ENCODE measurements around the gene IQSEC1. TPM values are rescaled to one million over a fixed set of nuclear protein-coding genes. Genes with fewer than 3 reads are reported as not detected.

Gene IQSEC1
- total RNA-seq, 1 donor from 2014 or later, result 57.1 TPM

DNA sequence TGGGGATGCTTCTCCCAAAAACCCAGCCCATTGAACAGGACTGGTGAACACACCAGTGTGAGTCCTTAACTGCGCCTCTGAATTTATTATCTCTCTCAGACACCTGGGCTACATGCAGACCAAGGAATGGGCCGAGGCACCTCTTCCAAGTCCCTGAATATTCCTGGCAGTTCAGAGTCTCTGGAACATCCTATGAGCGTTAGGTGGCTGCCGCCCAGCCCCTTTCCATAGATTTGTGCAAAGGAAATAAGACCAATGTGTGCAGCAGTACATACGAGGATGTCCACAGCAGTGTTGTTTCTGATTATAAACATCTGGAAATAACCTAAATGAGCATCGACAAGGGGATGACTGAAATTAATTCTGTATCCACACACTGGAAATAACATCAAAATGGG, 127.0 kb downstream of the IQSEC1 start:
- no peak for DNase-seq (ENCODE audit: extremely low read depth, low read depth, low spot score)

DNA sequence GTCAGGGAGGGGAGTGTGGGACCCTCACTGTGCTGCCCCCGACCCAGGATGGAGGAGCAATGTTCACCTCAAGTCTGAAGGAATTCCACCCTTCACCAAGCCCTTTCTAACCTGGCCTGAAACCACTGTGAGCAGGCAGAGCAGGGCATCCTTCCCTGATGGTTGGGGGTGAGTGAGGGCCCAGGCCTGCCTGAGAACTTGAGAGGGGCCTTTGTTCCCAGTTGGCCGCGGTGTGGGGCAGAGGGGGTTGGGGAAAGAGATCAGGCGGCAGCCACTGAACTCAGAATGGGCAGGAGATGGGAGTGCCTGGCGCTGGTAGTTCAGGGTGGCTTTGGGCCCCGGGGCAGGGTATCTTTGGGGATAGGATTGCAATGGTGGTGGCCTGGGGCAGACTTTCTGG, 128.4 kb downstream of the IQSEC1 start:
- DNase-seq (ENCODE audit: extremely low read depth, low read depth, low spot score), result no peak

DNA sequence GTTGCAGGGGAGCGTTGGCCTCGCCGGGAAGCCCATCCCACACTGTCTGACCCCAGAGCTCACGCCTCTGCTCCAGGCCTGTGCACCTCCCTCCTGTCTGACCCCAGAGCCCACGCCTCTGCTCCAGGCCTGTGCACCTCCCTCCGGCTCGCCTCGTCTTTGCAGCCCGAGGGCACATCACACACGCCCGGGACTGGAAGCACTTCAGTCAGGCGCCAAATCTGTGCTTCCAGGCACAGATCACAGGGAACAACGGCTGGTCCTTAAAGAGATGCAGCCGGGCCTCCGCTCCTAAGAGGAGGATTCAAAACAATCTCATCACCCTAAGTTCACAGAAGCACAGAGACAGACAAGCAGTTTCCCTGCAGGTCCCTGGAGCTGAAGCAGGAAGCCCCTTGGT, 128.8 kb downstream of the IQSEC1 start:
- no peak for DNase-seq (ENCODE audit: extremely low read depth, low read depth, low spot score)

DNA sequence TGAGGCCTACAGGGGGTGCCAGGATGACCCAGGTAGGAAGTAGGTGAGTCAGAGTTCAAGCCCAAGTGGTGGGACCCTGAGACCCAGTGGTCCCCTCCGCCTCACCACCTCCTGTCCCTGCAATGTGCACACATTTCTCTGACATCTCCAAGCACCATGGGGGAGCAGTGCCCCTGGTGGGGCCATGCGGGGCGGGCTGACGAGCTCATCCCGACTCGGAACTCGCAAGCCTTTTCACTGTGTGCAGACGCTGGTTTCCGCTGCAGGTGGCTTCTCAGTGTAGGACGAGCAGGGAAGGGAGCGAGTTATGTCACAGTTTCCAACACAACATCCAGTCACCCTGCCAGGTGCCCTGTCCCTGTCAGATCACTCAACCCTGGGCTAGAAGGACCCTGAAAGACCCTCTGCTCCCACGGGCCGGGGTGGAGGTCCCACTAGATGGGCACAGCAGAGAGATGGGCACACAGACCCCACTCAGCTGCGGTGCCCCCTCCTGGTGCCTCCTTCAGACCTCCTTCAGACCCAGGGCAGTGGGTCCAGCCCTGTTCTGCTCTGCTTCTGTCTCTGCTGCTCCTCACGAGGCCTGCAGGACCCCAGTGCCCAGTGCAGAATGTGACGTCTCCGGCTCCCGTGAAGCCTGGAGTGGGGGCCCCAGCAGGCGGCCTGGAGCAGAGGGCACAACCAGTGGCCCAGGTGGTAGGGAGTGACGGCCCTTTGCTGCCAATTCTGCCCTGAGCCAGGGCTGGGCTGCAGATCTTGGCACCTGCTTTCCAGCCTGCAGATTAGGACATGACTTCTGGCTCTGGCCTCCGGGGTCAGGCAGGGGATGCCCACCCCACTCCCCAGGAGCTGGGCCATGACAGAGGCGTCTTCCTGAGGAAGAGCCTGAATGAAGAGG, 129.9 kb downstream of the IQSEC1 start:
- no peak for DNase-seq (ENCODE audit: extremely low read depth, low read depth, low spot score)

DNA sequence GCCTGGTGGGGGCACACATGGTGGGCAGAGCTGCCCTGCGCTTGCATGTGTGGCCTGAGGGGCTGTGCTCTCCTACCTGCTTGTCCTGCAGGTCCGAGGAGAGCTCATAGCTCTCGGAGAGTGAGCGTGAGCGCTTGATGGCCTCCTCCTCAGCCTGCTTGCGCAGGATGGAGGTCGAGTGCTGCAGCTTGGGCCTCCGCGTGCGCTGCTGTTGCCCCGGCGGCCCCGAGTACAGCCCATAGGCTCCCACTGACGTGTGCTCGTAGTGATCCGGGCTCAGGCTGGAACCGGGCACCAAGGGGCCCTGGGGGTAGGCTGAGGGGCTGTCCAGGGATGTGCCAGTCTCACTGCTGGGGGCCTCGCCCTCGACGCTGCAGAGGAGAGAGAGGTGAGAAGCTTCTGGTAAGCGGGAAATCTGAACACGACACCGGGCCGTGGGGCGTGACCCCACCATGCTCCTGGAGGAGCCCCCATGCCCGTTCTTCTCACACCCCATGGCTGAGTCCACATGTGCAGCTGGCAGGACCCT, 131.7 kb downstream of the IQSEC1 start:
- DNase-seq (ENCODE audit: extremely low read depth, low read depth, low spot score), result no peak

DNA sequence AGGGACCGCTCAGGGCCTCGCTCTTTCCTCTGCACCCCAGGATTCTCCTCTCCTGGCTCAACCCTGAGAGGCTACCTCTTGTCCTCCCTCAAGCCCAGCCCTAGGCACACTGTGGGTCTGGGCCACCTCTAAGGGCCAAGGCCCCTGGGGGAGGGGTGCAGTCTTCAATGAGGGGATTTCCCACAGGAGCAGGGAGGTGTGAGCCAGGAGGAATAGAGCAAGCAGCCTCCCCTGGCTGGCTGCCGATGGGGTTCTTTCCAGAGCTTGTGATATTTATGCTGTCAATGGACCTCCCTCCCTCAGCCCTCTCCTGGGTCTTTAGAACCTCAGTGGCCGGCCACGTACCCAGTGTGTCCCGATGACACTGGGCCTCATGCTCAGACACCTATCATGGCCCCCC, 132.4 kb downstream of the IQSEC1 start:
- DNase-seq (ENCODE audit: extremely low read depth, low read depth, low spot score), result no peak

DNA sequence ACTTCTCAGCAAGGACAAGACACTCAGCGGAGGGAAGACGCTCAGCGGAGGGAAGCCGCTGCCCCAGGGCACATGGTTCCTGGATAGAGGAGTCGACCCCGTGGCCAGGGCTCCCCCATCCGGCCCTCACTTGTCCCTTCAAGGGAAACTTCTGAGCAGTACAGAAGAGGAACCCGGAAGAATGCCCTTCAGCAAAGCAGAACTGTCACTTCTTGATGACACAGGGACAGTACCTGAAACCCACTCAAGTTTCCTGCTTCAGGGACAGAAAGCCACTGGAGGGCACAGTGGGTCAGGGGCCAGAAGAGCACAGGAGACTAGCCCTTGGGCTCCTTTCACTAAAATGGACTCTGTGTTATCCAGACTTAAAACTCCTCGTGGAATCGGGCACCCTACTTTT, 134.1 kb downstream of the IQSEC1 start:
- DNase-seq (ENCODE audit: extremely low read depth, low read depth, low spot score), result no peak

DNA sequence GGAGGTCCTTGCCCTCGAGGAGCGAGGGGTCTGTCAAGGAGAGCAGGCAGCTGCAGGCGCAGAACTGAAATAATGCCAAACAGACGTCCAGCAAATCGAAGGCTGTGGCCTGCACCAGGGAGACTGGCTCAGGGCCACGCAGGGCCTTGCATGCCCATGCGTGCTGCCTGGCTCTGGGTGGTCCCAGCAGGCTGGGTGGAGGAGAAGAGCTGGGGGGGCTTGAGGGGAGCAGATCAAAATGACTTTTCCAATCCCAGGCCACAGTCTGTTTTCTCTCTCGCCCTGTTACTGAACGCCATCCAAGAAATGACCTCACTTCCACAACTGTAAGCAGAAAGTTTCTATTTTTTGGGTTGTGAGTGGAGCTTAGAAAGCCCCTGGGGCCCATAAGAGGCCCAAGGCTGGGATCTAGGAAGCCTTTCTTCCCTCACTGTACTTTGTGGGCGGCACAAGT, 134.9 kb downstream of the IQSEC1 start:
- no peak for DNase-seq (ENCODE audit: extremely low read depth, low read depth, low spot score)

DNA sequence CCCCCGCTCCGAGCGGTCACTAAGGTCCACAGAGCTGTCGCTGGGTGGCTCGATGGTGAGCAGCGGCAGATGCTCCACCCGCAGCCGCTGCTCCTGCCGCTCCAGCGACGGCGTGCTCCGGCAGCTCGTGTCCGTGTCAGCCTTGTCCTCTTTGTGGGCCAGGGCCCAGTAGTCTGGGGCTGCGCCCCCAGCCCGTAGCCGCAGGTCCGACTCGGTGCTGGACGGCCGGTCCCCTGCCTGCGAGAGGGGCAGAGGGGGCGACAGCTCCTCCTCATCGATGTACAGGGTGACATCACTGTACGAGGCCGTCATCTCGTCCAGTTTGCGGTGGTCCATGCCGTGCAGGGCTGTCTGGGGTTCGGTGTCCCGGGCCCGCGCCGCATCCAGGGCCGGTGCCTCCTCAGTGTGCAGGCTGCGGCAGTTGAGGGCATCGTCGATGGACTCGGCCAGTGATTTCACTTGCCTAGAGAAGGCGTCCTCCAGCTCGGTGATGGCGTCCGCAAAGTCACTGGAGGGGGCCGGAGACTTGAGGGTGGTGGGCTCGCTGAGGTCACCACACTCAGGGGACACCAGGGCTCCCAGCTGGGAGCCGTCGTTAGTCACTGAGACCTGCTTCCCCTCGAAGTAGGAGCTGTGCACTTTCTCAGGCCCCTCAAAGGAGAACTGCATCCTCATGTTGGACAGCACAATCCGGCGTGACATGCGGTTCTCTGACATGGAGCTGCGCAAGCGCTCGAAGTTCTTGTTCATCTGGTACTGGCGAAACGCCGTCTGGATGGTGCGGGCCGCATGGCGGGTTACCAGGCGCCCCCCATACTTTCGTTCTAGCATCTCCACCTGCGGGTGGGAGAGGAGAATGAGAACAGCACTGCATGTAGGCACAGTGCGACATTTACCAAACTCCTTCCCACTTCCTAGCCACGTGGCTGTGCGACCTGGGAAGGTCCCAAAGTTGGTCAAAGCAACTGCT, 137.1 kb downstream of the IQSEC1 start:
- no peak for DNase-seq (ENCODE audit: extremely low read depth, low read depth, low spot score)

DNA sequence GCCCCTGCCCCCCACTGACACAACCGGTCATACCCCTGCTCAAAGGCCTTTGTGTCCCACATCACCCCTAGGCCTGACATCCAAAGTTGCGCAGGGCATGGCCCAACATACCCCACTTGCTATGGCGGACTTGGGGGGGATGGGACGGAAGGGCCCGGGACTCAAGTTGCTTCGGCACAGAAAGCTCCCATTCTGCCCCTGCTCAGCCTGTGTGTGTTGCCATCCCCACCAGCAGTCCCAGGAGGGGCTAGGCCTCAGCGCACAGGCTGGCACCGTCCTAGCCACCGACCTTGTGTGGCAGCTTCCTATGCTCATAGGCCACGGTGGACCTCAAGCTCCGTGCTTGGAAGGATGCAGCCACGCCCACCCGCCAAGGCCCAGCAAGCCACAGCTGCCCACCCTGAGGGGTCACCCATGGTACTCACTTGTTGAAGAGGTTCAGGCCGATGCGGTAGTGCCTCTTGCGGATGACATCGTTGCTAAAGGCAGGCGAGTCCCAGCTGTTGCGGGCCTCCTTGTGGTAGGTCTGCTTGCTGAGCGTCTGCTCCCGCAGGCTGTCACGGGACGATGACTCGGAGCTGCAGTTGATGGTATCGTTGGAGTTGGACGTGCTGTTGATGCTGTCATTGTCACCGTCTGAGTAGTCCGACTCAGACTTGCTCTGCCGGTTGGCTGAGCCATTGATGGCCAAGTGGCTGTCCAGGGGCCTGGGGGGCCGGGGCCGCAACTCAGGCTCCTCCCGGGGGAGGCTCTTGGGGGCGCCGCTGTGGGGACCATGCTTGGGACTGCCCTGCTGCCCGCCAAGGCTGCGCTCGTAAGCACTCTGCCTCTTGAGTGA, 138.0 kb downstream of the IQSEC1 start:
- DNase-seq (ENCODE audit: extremely low read depth, low read depth, low spot score), result no peak

DNA sequence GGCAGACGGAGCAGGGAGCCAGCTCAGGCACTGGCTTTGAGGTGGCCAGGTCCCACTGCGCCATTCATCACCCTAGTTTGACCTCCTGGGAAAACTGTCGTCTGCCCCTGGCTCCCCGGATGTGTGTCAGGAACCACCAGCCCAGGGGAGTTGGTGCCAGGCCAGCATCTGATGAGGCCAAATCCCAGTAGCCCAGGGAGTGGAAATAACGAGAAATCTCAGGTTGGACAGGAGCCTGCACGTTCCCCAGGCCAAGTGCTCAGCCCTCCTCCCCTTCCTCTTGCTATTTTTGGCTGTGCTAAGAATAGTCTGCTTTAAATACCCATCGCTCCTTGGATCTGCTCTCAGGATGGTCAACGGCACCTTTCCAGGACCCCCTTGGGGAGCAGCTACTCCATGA, 138.8 kb downstream of the IQSEC1 start:
- no peak for DNase-seq (ENCODE audit: extremely low read depth, low read depth, low spot score)

DNA sequence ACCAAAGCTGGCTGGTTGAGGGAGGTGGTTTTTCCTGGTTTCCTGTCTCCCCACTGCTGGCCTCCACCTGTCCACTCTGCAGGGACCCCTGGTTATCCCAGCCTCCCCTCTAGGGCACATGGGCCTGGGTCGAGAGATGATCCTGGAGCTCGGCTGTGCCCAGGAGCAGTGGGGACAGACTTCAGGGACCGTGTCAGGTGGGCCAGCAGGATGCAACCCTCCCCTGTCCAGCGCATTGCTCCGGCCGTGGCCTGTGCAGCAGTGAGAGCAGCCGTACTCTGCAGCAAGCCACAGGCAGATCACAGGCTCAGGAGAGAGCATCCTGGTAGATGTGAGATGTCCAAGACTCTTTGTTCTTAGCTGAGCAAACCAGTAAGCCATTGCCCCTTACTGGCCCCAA, 139.3 kb downstream of the IQSEC1 start:
- DNase-seq (ENCODE audit: extremely low read depth, low read depth, low spot score), result no peak

DNA sequence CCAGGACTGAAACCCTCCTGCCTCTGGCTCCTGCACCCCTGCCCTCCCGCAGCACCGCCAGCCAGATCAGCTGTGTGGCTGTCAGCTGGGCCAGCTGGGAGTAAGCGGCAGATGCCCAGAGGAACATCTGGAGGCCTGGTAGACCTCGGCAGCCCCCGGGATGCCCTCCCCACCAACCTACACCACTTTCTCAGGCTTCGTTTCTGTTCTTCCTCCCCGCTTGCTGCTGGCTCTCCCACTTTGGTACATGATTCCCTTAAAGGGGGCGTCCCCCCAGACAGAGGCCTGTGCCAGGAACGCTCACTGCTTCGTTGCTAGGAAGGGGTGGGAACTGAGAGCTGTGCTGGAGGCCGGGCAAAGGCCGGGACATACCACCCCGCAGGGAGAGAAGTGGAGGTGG, 140.5 kb downstream of the IQSEC1 start:
- no peak for DNase-seq (ENCODE audit: extremely low read depth, low read depth, low spot score)

DNA sequence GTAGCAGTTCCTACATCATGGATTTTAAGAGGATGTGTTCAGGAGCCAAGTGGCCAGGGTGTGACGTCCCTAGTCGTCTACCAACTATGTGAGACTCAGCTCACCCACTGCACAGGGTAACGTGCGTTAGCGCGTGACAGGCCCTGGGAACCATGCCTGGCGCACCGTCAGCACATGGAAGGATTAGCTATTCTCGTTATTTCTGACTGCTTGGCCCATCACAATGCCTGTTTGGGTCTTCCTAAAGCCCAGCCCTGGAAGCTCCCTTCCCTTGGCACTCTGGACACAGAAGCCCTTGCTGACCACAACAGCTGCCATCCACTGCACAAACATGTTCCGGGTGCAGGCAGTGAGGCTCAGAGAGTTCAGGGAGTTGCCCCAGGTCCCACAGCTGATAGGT, 140.9 kb downstream of the IQSEC1 start:
- DNase-seq (ENCODE audit: extremely low read depth, low read depth, low spot score), result no peak

DNA sequence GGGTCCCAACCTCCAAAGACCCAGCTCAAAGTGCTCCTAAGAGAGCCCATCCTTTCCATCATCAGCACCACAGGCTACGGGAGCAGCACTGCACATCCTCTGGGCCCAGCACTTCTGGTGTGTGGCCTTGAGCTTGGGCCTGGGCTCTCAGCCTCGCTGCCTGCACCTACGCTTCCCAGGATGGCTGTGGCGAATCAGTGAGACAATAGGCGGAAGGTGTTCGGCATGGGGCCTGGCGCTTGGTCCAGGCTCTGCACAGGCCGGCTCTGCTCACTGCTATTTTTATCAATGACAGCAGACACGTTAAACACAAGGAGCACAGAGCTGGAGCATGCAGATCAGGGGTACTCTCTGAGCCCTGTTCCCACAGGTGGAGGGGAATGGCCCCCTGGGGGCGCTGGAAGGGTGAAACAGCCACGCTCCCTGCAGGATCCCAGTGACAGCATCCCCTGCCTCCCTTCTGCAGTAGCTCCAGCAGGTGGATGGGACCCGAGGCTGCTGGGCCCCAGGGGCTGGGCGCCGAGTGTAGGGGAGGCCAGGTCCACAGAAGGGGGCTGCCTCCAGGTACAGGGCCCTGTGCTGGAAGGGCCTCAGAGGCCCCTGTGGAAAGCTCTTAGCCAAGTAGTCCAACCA, 141.8 kb downstream of the IQSEC1 start:
- DNase-seq (ENCODE audit: extremely low read depth, low read depth, low spot score), result no peak

DNA sequence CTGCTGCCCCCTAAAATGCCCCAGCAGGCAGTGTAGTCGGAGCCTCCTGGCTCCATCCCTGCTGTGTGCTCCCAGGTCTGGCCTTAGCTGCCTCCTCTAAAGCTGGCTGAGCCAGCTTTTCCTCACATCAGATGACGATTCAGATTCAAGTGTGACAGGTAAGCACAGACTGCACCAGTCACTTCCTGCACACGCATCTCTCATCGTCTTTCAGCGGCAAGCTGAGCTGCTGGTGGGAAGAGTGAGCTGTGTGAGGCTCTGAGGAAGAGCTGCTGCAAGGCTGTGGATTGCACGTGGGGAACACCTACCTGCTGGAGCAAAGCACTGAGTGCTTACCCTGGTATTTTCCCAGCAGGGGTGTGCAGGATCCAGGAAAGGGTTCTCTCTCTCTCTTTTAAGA, 143.4 kb downstream of the IQSEC1 start:
- no peak for DNase-seq (ENCODE audit: extremely low read depth, low read depth, low spot score)

DNA sequence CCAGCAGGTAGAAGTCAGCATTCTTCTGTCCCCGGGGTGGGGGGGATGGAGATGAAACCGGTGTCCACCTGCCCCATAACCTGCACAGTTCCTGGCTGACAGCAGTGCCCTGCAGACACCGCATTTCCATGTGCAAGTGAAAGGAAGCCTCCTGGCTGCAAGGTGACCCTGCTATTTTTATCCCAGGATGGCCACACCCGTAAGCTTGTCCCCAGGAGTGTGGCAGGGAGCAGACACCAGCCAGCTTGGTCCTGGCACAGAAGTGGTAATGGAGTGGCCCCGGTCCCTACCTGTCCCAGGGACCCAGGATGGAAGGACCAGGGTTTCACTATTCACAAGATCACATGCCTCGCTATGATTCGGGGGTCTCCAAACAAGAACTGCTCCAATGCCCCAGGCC, 146.6 kb downstream of the IQSEC1 start:
- DNase-seq (ENCODE audit: extremely low read depth, low read depth, low spot score), result no peak

DNA sequence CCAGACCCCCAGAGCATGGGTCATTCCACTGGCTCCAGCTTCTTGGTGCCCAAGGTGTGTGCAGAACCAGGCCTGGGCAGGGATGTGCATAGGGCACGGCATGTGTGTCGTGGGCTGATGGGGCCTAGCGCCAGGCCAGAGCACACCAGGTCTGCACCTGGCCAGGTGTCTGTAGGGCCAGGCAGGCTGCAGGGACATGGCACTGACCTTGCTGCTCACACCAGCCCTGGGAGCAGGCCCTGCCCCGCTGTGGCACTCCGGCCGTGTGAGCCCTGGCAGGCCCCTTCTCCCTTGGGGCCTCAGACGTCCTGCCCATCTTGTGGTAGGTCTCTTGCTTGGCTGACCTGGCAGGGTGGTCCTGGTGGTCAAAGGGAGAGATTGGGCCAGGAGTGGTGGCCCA, 147.6 kb downstream of the IQSEC1 start:
- no peak for DNase-seq (ENCODE audit: extremely low read depth, low read depth, low spot score)

DNA sequence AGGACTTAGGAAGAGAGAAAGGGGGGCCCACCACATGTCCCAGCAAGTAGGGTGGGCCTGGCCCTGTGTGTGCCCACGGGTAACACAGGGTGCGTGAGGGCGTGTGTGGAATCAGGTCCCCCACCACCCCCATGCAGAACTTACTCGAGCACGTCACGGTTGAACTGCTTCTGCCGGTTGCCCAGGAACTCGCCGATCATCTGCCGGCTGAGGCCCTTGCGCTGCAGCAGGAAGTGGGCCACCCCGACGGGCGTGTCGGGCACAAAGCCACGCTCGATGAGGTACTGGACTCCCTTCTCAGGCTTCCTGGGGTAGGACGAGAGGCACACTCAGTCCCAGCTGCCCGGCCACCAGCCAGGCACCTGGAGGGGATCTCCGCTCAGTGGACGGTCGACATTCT, 148.8 kb downstream of the IQSEC1 start:
- DNase-seq (ENCODE audit: extremely low read depth, low read depth, low spot score), result no peak

DNA sequence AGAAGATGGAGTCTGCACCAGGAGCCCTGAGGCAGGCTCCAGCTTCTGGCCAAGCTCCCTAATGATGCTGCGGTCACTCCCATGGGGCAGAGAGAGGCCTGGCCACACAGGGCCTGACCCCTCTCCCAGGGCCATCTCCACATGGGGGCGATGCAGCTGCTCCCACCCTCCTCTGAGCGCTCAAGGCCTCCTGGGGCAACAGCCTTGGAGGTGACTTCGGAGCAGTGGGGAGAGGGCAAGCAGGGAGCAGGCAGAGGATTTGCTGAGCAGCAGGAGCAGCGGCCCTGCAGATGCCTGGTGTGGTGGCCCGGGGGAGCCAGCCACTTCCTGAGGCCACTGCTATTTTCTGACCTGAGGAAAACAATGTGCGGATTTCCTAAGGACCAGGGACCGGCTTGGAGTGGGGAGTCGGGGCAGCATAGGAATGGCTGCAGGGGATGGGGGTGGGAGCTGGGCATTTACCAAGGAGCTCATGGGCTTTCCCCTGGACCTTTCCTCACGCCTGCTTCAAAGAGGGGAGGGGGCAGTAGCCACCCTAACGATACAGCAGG, 150.3 kb downstream of the IQSEC1 start:
- no peak for DNase-seq (ENCODE audit: extremely low read depth, low read depth, low spot score)
